HFFc6 (cell line): Measurements from ENCODE around the gene JMJD7. TPM values are rescaled to one million over a fixed set of nuclear protein-coding genes. Genes with fewer than 3 reads are reported as not detected.

Source experiments
- DNase-seq: peaks from one replicate; pipeline ENCODE4 v3.0.0-alpha.2; 2018
- H3K27ac Mint-ChIP-seq: 2 replicates; pipeline ENCODE4 v1.8.0; 2020; ENCODE audit warnings: mild to moderate bottlenecking, mixed read lengths
- H3K27me3 Mint-ChIP-seq: 2 replicates; pipeline ENCODE4 v1.8.0; 2021; ENCODE audit warnings: mild to moderate bottlenecking, moderate library complexity, mixed read lengths; ENCODE audit not compliant: insufficient read depth
- H3K36me3 Mint-ChIP-seq: 2 replicates; pipeline ENCODE4 v1.8.0; 2021; ENCODE audit warnings: low read depth, mixed read lengths
- H3K4me1 Mint-ChIP-seq: 2 replicates; pipeline ENCODE4 v1.8.0; 2020; ENCODE audit warnings: low read depth, mixed read lengths
- H3K4me3 Mint-ChIP-seq: 2 replicates; pipeline ENCODE4 v1.8.0; 2020; ENCODE audit warnings: mild to moderate bottlenecking, moderate library complexity, mixed read lengths
- H3K9me3 Mint-ChIP-seq: 2 replicates; pipeline ENCODE4 v1.8.0; 2020; ENCODE audit warnings: mild to moderate bottlenecking, mixed read lengths
- CTCF ChIP-seq: fragments of 200-600 bp; sonication (generic); IDR thresholded peaks from 2 replicates; pipeline ENCODE4 v1.5.0; 2021; ENCODE audit warnings: antibody characterized with exemption, mild to moderate bottlenecking
- total RNA-seq, 6 experiments: library from RNA; stranded (reverse); fragmentation: NEBNext Ultra II Directional; extraction: Animal tissue kit (Norgen Biotek cat#: 25700); gene quantifications; 2 replicates in 1 of 6; 3 replicates in 5 of 6; pipeline ENCODE4 v1.2.3, GENCODE V29; 2021

JMJD7 gene
- total RNA-seq, 6 experiments from 2014 or later = 4.9 to 11.0 (median 8.2) TPM

GRCh38 chr15:41851167-41851523 lies 23.3 kb downstream of the JMJD7 start:
- no peak for TF ChIP-seq CTCF
- Mint-ChIP-seq H3K9me3 (no peaks in the 10 kb centered on the region), H3K27me3 (peaks cover 4% of the 10 kb centered on the region; the same call in 1 of the 2 replicates), H3K4me1 (no peaks in the 10 kb centered on the region), H3K4me3 (no peak overlapping the region), H3K36me3 (peaks cover 5% of the 10 kb centered on the region), H3K27ac (no peak overlapping the region)
- no peak for DNase-seq

- Mint-ChIP-seq H3K9me3 (no peaks in the 10 kb centered on the region), H3K36me3 (peaks cover 5% of the 10 kb centered on the region; the same call in 1 of the 2 replicates), H3K27me3 (peaks cover 4% of the 10 kb centered on the region; the same call in 1 of the 2 replicates), H3K27ac (no peak overlapping the region), H3K4me3 (no peak overlapping the region), H3K4me1 (no peaks in the 10 kb centered on the region)
- TF ChIP-seq CTCF = no peak
- no peak for DNase-seq
Measured at GRCh38 chr15:41851755-41852370, 24.0 kb downstream of the JMJD7 start.

- H3K27me3 Mint-ChIP-seq = peaks cover 4% of the 10 kb centered on the region; the same call in 1 of the 2 replicates
- no peak overlapping the region for H3K27ac Mint-ChIP-seq
- no peaks in the 10 kb centered on the region for H3K4me1 Mint-ChIP-seq
- H3K36me3 Mint-ChIP-seq = peaks cover 5% of the 10 kb centered on the region; the same call in 1 of the 2 replicates
- H3K4me3 Mint-ChIP-seq = no peak overlapping the region
- no peaks in the 10 kb centered on the region for H3K9me3 Mint-ChIP-seq
- no peak for TF ChIP-seq CTCF
- no peak for DNase-seq
Measured at GRCh38 chr15:41852736-41853590, 25.1 kb downstream of the JMJD7 start.

GRCh38 chr15:41853831-41854230 lies 25.9 kb downstream of the JMJD7 start:
- DNase-seq = no peak
- Mint-ChIP-seq H3K27me3 (peaks cover 7% of the 10 kb centered on the region; the same call in 1 of the 2 replicates), H3K9me3 (no peaks in the 10 kb centered on the region), H3K27ac (no peak overlapping the region), H3K36me3 (no peaks in the 10 kb centered on the region), H3K4me3 (no peak overlapping the region), H3K4me1 (no peaks in the 10 kb centered on the region)
- no peak for TF ChIP-seq CTCF

GRCh38 chr15:41854443-41854842 lies 26.6 kb downstream of the JMJD7 start:
- H3K27me3 Mint-ChIP-seq = peaks cover 7% of the 10 kb centered on the region; the same call in 1 of the 2 replicates
- no peaks in the 10 kb centered on the region for H3K9me3 Mint-ChIP-seq
- no peak for DNase-seq
- no peak for TF ChIP-seq CTCF
- no peak overlapping the region for H3K27ac Mint-ChIP-seq
- no peaks in the 10 kb centered on the region for H3K36me3 Mint-ChIP-seq
- no peak overlapping the region for H3K4me3 Mint-ChIP-seq
- H3K4me1 Mint-ChIP-seq = no peaks in the 10 kb centered on the region
